Activated CD4-positive, CD25-positive, alpha-beta regulatory T cell treated with anti-CD3 and anti-CD28 coated beads, Interleukin-2, amount 50 U/mL, for 72 hours (primary cell): ENCODE measurements around the gene ZFAND2A.
"Not testable (repeated sequence)": the region's sequence is repeated elsewhere in the genome, so short reads cannot be mapped to it uniquely, and the experiment has no call there.

Experiments used
- DNase-seq: peaks from one replicate; pipeline ENCODE4 v3.0.0; 2021

ZFAND2A gene, protein sequence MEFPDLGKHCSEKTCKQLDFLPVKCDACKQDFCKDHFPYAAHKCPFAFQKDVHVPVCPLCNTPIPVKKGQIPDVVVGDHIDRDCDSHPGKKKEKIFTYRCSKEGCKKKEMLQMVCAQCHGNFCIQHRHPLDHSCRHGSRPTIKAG

DNA sequence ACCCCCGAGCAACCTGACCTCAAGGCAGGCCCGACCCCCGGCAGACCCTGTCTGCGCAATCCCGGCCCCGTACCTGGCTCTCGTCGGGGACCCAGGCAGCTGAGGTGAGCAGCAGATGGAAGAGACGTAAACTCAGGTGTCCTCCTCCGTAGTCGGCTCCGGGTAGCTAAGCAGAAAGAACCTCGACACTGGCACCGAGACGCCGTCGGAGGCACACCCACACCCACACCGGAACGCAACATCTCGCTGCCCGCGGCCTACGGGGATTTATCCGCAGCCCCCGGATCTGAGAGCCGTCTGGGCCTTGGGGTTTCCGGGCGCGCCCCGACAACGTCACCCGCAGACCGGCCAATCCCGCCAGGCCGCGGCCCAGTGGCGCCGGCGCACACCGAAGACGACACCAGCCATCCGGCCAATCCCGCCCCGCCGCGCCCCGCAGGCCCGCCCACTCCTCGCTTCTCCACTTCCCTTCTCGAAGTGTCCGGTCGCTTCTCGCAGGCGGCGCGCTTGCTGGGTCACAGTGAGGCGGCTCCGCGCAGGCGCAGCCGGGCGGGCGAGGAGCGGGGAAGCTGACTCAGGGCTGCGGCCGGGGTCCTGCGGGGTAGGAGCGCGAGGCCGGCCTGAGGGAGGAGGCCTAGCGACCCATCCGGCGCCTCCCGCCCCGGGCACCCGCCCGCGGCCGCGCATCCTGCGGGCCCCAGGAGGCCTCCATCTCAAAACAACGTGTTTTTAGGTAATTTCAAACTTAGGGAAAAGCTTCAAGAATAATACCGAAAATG, at the start of gene ZFAND2A:
Gene ZFAND2A, minus strand, starts transcription at position 306 of the 779 bp plus-strand sequence. CDS start 1,984 bp downstream, outside the sequence.
- DNase-seq, result peak; percentile 100

DNA sequence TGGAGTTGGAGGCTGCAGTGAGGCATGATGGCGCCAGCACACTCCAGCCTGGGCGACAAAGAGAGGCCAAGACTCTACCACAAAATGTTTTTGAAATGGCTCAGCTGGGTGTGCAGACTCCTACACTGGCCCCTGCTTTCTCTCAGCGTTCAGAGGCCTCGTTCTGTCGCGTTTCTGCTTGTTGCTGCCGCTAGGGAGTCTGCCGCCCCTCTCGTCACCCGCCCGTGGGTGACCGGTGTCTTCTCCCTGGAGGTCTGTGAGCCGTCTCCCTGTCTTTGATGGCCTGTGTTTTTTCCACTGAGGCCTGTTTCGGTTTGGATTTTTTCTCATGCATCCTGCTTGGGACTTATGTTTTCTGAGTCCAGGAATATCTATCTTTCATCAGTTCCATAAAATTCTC, 49.1 kb upstream of the ZFAND2A start:
- DNase-seq, result no peak

DNA sequence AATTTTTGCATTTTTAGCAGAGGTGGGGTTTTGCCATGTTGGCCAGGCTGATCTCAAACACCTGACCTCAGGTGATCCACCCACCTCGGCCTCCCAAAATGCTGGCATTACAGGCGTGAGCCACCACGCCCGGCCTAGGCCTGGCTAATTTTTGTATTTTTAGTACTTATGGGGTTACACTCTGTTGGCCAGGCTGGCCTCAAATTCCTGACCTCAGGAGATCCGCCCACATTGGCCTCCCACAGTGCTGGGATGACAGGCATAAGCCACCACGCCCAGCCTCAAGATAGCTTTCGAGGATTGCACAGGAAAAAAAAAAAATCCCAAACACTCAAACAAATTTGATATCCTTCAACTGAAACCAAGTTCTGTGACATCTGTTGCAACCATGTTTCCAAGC, 45.7 kb upstream of the ZFAND2A start:
- not testable (repeated sequence) for DNase-seq

DNA sequence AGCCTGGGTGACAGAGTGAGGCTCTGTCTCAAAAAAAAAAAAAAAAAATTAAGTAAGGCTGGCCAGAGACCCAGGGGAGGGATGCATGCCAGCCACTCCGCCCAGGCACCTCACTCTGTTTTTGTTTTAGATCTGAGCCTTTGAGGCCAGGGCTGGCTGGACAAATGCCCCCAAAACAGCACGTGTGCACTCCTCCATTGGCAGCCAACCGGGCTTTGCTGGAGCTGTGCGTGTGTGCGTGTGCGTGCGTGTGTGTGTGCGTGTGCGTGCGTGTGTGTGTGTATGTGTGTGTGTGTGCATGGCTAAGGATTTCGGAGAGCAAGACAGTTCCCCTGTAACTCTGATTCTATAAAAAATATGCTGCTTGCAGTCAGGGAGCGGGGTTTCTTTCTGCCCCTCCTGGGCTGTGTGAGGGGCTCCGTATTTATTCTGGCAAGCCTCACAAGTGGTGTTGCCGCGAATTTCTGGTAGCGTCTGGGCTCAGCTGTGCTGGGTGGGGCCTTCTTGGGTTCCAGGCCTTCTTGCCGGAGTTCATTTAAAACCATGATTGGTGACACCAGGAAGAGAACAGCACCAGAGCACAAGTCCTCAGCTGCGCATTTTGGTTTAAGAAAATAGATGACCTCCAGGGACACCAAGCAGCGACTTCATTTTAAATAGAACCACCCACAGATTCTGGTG, 44.6 kb upstream of the ZFAND2A start:
- DNase-seq, result no peak

DNA sequence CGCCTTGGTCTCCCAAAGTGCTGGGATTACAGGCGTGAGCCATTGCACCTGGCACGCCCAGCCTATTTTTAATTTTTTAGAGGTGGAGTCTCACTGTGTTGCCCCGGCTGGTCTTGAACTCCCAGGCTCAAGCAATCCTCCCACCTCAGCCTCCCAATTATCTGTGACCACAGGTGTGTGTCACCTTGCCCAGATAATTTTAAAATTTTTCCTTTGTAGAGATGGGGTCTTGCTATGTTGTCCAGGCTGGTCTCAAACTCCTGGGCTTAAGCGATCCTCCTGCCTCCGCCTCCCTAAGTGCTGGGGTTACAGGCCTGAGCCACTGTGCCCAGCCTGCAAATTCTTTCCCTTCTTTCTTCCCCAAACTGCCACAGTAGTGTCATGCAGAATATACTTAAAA, 42.9 kb upstream of the ZFAND2A start:
- DNase-seq, result not testable (repeated sequence)

DNA sequence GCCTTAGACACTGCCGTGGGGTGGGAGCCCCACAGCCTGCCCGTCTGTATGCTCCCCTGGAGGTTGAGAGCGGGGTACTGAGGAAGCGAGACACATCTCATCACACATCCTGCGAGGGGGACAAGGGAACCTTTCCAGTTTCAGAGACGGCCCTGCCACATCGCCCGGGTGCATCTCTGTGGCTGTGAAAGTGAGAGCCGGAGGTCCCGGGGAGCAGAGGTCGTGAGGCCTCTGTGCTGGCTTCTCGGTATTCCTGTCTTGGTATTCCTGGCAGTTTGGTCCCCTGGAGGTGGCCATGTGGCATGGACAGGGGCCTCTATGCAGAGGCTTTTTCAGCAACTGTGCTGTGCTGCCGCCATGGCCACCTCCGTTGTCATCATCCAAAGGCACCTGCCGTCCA, 41.9 kb upstream of the ZFAND2A start:
- no peak for DNase-seq

DNA sequence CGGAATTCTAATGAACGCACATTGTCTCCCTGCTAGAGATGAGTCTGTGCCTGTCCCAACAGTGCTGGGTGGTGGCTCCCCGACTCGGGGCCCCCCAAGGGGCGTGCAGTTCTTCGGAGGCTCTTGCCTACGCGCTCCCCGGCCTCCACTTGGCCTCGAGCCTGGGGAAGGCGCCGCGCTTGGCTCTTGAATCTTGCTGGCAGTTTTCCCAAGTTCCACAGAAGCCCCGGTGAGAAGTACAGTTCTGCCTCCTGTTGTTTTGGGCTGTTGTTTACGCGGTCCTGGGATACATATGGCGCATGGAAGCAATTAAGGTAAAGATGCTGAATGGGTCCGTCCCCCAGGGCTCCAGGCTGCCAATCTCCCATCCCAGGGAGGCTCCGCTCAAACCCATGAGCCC, 40.0 kb upstream of the ZFAND2A start:
- DNase-seq, result no peak

DNA sequence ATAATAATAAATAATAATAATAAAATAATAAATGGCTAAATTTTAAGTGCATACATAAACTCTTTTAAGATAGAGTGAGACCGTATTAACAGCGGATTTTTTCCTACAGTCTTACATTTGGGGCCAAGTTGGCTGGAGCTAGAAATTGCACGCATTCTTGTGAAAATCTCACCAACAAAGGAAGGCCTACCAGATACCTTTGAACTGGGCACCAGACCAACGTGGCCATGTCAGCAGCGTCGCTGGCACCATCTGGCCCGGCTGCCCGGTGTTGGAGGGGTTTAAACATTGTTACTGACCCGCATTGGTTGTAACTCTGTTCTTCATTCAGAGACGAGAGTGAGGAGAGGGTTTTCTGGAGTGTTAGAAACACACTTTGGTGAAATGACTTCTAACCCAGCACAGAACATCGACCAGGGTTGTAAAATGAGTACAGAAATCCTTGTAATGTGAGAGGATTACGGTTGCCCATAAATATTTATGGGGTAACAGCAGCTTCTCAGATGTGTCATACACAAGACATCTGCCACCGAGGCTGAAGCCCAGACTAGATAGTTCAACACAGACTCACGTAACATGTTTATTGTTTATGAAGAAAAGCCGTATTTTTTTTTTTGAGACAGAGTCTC, 38.1 kb upstream of the ZFAND2A start:
- DNase-seq, result no peak

DNA sequence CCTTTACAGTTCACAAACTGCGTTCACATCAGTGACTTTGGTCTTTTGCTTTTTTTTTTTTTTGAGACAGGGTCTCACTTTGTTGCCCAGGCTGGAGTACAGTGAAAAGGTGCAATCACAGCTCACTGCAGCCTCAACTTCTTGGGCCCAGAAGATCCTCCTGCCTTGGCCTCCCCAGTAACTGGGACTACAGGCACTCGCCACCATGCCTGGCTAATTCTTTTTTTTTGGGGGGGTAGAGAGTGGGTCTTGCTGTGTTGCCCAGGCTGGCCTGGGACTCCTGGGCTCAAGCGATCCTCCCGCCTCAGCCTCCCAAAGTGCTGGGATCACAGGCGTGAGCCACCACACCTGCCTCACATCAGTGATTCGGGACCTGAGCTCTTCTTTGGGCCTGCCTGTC, 37.0 kb upstream of the ZFAND2A start:
- DNase-seq, result no peak

DNA sequence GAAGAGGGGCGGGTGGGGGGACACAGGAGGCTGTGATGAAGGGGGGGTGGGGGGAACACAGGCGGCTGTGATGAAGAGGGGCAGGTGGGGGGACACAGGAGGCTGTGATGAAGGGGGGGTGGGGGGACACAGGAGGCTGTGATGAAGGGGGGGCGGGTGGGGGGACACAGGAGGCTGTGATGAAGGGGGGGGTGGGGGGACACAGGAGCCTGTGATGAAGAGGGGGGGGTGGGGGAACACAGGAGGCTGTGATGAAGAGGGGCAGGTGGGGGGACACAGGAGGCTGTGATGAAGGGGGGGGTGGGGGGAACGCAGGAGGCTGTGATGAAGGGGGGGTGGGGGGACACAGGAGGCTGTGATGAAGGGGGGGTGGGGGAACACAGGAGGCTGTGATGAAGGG, 36.4 kb upstream of the ZFAND2A start:
- DNase-seq, result not testable (repeated sequence)

DNA sequence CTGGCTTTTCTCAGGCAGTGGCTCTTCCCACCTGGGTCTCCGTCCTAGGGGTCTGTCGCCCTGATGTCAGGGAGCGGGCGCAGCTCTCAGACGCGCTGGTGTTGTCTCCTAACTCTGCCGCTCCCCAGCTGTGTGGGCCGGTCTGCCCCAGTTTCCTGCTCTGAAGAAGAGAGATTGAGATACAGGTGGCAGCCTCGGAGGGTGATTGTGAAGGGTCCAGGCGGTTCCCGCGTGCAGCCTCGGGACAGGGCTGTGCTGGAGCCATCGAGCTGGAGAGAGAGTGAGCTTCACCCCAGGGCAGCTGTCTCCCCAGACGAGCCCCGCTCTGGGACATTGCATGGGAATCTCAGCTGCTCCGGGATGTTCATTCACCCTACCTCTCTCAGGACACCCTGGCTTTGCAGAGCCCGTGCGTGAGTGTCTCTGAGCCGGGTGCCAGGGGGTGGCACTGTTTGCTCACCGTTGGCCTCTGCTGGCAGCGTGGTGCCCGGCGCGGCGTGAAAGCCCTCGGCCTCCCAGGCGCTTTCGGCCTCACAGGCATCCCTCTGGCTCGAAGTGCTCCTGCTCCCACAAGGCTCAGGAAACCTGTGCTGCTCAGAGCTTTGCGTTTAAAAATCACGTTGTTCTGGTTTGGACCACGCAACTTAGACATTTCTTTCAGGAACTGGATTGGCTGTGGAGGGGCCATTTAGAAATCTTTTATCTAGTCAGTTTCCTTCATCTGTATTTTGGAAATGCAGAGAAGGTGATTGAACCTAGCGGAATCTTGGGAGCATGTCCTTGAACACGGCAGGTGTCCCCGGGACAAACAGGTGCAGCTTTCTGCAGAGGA, 33.8 kb upstream of the ZFAND2A start:
- DNase-seq, result no peak

DNA sequence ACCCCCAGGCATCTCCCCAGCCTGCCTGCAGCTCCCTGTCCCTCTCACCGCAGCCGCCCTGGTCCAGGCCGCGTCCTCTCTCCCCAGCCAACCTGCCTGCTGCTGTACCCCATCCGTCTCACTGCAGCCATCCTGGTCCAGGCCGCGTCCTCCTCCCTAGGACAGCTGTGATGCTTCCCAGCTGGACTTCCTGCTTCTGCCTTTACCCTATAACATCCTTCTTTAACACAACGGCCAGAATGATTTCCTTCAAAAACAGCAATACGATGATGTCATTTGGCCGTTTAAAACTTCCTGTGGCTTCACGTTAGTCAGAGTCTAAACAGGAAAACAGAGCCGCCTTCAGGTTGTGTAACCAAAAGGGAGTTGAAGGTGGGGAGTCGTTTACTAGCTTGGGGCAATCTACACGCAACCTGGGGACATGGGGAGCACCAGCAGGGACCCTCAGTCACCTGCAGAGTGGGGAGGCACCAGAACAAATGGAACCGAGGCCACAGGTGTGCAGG, 32.2 kb upstream of the ZFAND2A start:
- no peak for DNase-seq

DNA sequence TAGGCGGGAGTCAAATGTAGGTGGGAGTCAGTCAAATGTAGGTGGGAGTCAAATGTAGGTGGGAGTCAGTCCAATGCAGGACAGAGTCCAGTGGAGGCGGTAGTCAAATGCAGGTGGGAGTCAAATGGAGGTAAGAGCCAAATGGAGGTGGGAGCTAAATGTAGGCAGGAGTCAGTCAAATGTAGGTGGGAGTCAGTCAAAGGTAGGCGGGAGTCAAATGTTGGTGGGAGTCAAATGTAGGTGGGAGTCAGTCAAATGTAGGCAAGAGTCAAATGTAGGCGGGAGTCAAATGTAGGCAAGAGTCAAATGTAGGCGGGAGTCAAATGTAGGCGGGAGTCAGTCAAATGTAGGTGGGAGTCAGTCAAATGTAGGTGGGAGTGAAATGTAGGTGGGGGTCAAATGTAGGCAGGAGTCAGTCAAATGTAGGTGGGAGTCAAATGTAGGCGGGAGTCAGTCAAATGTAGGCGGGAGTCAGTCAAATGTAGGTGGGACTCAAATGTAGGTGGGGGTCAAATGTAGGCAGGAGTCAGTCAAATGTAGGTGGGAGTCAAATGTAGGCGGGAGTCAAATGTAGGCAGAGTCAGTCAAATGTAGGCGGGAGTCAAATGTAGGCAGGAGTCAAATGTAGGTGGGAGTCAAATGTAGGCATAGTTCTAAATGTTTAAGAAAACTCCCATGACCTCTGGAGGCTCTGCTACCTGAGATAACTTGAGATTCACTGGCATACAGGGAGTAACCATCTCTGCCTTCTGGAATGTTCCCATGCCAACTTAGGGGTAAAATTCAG, 30.2 kb upstream of the ZFAND2A start:
- DNase-seq, result no peak

DNA sequence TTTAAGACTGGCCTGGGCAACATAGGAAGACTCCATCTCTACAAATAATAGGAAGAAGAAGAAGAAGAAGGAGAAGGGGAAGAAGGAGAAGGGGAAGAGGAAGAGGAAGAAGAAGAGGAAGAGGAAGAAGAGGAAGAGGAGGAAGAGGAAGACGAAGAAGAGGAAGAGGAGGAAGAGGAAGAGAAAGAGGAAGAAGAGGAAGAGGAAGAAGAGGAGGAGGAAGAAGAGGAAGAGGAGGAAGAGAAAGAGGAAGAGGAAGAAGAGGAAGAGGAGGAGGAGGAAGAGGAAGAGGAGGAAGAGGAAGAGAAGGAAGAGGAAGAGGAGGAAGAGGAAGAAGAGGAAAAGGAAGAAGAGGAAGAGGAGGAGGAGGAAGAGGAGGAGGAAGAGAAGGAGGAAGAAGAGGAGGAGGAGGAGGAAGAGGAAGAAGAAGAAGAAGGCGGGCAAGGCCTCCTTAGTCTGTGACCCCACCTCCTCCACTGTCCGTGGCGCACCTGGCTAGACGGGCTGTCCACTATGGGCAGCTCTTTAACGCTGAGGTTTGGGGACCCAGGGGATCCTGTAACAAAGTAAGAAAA, 28.8 kb upstream of the ZFAND2A start:
- DNase-seq, result no peak

DNA sequence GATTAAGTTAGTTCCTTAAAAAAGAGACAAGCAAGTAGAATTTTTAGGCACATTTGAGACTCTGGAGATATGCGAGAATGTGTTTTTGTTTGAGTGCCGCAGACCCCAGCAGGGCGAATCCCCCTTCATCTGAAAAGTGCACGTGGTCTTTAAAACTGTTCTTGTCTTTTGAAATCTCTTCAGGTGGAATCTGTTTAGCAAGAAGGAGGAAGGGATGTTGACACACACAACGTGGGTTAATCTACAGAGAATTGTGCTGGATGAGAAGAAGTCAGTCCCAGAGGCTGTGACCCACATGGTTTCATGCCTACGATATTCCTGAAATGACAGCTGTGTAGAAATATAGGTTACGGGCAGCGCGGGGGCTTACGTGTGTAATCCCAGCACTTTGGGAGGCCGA, 27.1 kb upstream of the ZFAND2A start:
- DNase-seq, result no peak

DNA sequence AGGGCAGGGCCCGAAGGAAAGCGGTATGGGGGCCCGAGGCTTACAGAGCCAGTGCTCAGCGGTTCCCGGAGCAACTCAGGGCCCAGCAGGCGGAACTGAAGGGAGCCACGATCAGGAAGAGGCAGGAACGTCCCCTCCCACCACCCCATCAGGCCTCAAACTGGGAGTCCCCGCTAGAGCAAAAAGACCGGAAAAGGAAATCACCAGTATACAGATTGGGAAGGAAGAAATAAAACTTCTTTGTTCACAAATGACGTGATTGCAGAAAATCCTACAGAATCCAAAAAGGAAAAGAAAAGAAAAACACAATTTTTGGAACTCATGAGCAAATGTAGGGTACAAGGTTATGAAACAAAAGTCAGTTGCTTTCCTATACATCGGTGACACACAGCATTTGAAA, 21.6 kb upstream of the ZFAND2A start:
- DNase-seq, result no peak

DNA sequence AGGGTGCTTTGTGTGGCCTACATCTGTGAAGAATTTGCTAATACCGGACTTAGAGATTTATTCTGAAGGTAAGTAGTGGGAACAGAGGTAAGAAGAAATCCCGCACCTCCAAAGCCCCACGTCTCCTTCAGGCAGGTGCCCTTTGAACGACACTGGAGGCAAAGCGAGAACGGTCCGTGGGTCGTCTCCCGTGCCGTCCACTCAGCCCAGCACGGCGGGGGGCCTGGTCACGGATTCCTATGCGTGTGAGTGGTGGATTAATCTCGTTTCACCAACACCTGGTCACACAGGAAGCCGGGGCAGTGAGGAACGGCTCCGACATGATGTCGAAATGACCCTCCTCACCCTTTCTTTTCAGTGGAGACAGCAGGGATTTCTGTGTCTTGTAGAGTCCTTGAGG, 21.0 kb upstream of the ZFAND2A start:
- no peak for DNase-seq

DNA sequence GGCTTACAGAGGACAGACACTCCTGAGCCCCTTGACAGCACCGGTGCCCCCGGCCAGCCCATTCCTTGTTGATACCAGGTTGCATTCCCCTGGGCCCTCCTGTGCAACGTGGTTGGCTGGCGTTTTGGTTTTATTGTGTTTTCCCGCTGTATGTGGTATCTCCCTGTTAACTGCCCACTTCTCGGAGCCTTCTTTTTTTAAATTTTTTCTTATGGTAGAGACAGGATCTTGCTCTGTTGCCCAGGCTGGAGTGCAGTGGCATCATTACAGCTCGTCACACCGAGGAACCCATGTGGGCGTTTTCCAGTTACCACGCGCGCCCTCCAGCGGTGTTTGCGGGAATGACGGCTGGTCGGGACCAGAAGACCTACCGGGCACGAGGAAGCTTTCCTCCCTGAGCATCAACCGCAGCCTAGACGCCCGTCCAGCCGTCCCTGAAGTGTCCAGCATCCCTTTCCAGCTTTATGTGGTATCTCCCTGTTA, 16.9 kb upstream of the ZFAND2A start:
- DNase-seq, result peak; percentile 87

DNA sequence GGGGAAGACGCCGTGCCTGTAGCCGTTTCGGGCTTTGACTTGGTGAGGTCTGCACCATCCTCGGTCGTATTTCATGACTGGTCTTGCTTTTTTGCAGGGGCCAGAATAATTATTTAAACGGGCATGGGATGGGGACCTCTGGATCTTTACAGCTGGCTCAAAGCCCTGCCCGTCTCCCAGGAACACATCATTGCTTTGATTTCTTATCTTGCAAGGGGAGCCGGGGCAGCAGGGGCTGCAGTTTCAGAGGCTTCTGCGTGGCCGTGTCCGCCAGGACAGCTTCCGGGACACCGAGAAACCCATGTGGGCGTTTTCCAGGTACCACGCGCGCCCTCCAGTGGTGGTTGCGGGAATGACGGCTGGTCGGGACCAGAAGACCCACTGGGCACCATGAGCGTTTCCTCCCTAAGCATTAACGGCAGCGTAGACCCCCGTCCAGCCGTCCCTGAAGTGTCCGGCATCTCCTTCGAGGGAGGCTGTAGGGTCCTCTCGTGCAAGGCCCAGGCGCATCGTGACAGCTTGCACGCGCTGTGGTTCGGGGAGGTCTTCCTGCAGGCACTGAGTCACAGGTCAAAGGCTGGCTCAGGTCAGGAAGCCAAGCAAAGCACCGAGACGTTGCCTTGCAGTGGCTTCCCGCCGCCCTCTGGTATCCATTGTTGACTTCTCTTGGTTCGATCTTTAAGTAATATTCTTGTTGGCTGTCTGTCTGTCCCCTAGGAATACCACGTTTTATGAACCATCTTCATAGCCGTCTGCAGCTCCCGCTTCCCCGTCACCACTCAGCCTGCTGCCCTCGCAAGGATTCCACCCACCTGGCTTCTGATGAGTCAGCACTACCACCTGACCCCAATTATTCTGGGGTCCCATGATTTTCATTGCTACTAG, 16.2 kb upstream of the ZFAND2A start:
- DNase-seq, result peak; percentile 95

DNA sequence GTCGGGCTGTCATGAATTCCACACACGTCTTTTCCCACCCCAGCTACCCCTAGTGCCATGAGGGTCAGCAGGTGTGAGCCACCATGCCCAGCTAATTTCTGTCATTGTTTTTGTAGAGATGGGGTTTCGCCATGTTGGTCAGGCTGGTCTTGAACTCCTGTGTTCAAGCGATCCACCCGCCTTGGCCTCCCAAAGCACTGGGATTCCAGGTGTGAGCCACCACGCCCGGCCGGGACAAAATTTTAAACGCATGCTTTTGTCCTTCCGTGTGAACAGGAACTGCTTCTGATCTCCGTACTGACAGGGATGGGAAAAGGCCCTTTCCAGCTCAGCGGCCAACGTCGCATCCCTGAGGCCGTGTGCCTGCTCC, 15.6 kb upstream of the ZFAND2A start:
- DNase-seq, result no peak
